IMR-90 (cell line): ENCODE data around the gene ADGRB3. TPM values are rescaled to one million over a fixed set of nuclear protein-coding genes. Genes with fewer than 3 reads are reported as not detected.

Experiments used
- ATAC-seq: fragments of 200-7000 bp; cut with Tn5 transposase; 2 replicates; pipeline ENCODE4 v1.9.1; 2020; ENCODE audit warnings: low read depth, mild to moderate bottlenecking, moderate library complexity
- BruUV-seq: library from RNA; stranded (reverse); fragments of 400-500 nt; replicated peaks from 2 replicates; lab custom pipeline; 2021; lab: Mats Ljungman, UMichigan
- CTCF ChIA-PET: fragments of 300-600 bp; formaldehyde crosslinking; extraction: SDS; loops from one replicate; lab custom pipeline; 2021; ENCODE audit warnings: antibody characterized with exemption; lab: Yijun Ruan, JAX
- POLR2A ChIA-PET: fragments of 300-600 bp; sonication (Branson Sonifier 250); formaldehyde crosslinking; loops from one replicate; lab custom pipeline; 2022; ENCODE audit warnings: antibody characterized with exemption; ENCODE audit not compliant: unreplicated experiment; lab: Charles Lee
- DNase-seq: peaks from one replicate; pipeline ENCODE4 v3.0.0; 2013
- H2AFZ ChIP-seq: replicated peaks from 2 replicates; pipeline ENCODE3; 2013; ENCODE audit warnings: low read length, mild to moderate bottlenecking; ENCODE audit not compliant: poor library complexity
- H2AK5ac ChIP-seq: 2 replicates; pipeline ENCODE4 v1.6.1; 2013; ENCODE audit warnings: low read depth, low read length, inconsistent platforms
- H2AK9ac ChIP-seq: replicated peaks from 2 replicates; pipeline ENCODE3; 2013; ENCODE audit warnings: mild to moderate bottlenecking, low read depth, low read length, moderate library complexity; ENCODE audit not compliant: poor library complexity
- H2BK120ac ChIP-seq: 2 replicates; pipeline ENCODE4 v1.6.1; 2013; ENCODE audit warnings: low read depth, low read length, inconsistent platforms
- H2BK15ac ChIP-seq: 3 replicates; pipeline ENCODE4 v1.6.1; 2013; ENCODE audit warnings: low read depth, low read length, inconsistent platforms
- H2BK20ac ChIP-seq: 2 replicates; pipeline ENCODE4 v1.6.1; 2013; ENCODE audit warnings: low read depth, mild to moderate bottlenecking, inconsistent platforms, low read length, moderate library complexity
- H2BK5ac ChIP-seq: 2 replicates; pipeline ENCODE4 v1.6.1; 2013; ENCODE audit warnings: mild to moderate bottlenecking, low read depth, low read length, inconsistent platforms; ENCODE audit not compliant: poor library complexity, severe bottlenecking
- H3K14ac ChIP-seq: replicated peaks from 2 replicates; pipeline ENCODE4 v1.6.1; 2013; ENCODE audit warnings: low read depth, low read length, inconsistent platforms
- H3K18ac ChIP-seq: 2 replicates; pipeline ENCODE4 v1.6.1; 2013; ENCODE audit warnings: low read depth, low read length, control low read depth
- H3K23ac ChIP-seq: 2 replicates; pipeline ENCODE4 v1.6.1; 2013; ENCODE audit warnings: low read depth, low read length, inconsistent platforms
- H3K27ac ChIP-seq: 2 replicates; pipeline ENCODE4 v1.5.1; 2013; ENCODE audit warnings: mild to moderate bottlenecking, control low read depth, low read length; ENCODE audit not compliant: insufficient read depth
- H3K27me3 ChIP-seq: 2 replicates; pipeline ENCODE4 v1.6.1; 2013; ENCODE audit warnings: low read length; ENCODE audit not compliant: control insufficient read depth, insufficient read depth
- H3K36me3 ChIP-seq: 2 replicates; pipeline ENCODE4 v1.6.1; 2013; ENCODE audit warnings: low read length, mixed read lengths; ENCODE audit not compliant: control insufficient read depth, insufficient read depth
- H3K4ac ChIP-seq: 2 replicates; pipeline ENCODE4 v1.6.1; 2013; ENCODE audit warnings: low read depth, low read length, inconsistent platforms
- H3K4me1 ChIP-seq: 2 replicates; pipeline ENCODE4 v1.6.1; 2013; ENCODE audit warnings: low read length, mixed read lengths; ENCODE audit not compliant: control insufficient read depth, insufficient read depth
- H3K4me2 ChIP-seq: 2 replicates; pipeline ENCODE4 v1.6.1; 2013; ENCODE audit warnings: low read depth, mild to moderate bottlenecking, control low read depth, low read length, moderate library complexity
- H3K4me3 ChIP-seq: 2 replicates; pipeline ENCODE4 v1.5.1; 2013; ENCODE audit warnings: low read depth, mild to moderate bottlenecking, control low read depth, low read length, moderate library complexity; ENCODE audit not compliant: insufficient read depth
- H3K56ac ChIP-seq: 2 replicates; pipeline ENCODE4 v1.6.1; 2013; ENCODE audit warnings: low read length, inconsistent platforms; ENCODE audit not compliant: insufficient read depth; ENCODE audit errors: extremely low read depth
- H3K79me1 ChIP-seq, 2 experiments: 2 replicates each; pipeline ENCODE4 v1.6.1; 2013; ENCODE audit warnings: low read length in 2 of 2, inconsistent platforms in 1 of 2, low read depth in 1 of 2
- H3K9ac ChIP-seq: 2 replicates; pipeline ENCODE4 v1.6.1; 2013; ENCODE audit warnings: low read depth, low read length, control low read depth
- H3K9me1 ChIP-seq: 2 replicates; pipeline ENCODE4 v1.6.1; 2013; ENCODE audit warnings: low read length, inconsistent platforms; ENCODE audit not compliant: insufficient read depth
- H3K9me3 ChIP-seq: 2 replicates; pipeline ENCODE4 v1.6.1; 2013; ENCODE audit warnings: low read length; ENCODE audit not compliant: control insufficient read depth, insufficient read depth
- H4K20me1 ChIP-seq: 2 replicates; pipeline ENCODE4 v1.6.1; 2013; ENCODE audit warnings: low read length, inconsistent platforms; ENCODE audit not compliant: insufficient read depth
- H4K5ac ChIP-seq: 2 replicates; pipeline ENCODE4 v1.6.1; 2013; ENCODE audit warnings: mild to moderate bottlenecking, low read depth, low read length, control low read depth
- H4K8ac ChIP-seq, 2 experiments: 2 replicates each; pipeline ENCODE4 v1.6.1; 2013; ENCODE audit warnings: low read depth in 2 of 2, low read length in 2 of 2, control low read depth in 1 of 2, inconsistent platforms in 1 of 2
- H4K91ac ChIP-seq: 2 replicates; pipeline ENCODE4 v1.6.1; 2013; ENCODE audit warnings: low read depth, low read length, inconsistent platforms; ENCODE audit not compliant: insufficient read depth
- BHLHE40 ChIP-seq: fragments of 150-350 bp; IDR thresholded peaks from 2 replicates; pipeline ENCODE4 v1.6.1; 2016; ENCODE audit warnings: mild to moderate bottlenecking, low read depth, low read length
- CEBPB ChIP-seq: IDR thresholded peaks from 2 replicates; pipeline ENCODE4 v1.6.1; 2012; ENCODE audit warnings: low read depth, low read length, improper control_type of control experiment
- CHD1 ChIP-seq: IDR thresholded peaks from 2 replicates; pipeline ENCODE4 v1.6.1; 2012; ENCODE audit warnings: low read depth, low read length, improper control_type of control experiment
- ELK1 ChIP-seq: fragments of 150-350 bp; IDR thresholded peaks from 2 replicates; pipeline ENCODE4 v1.6.1; 2016; ENCODE audit warnings: low read depth, mild to moderate bottlenecking, low read length, moderate library complexity, borderline replicate concordance
- FOS ChIP-seq: fragments of 150-350 bp; IDR thresholded peaks from 2 replicates; pipeline ENCODE4 v1.6.1; 2016; ENCODE audit warnings: low read depth, low read length
- MAFK ChIP-seq: IDR thresholded peaks from 2 replicates; pipeline ENCODE4 v1.6.1; 2012; ENCODE audit warnings: low read depth, low read length, improper control_type of control experiment
- MAZ ChIP-seq: IDR thresholded peaks from 2 replicates; pipeline ENCODE4 v1.6.1; 2012; ENCODE audit warnings: low read depth, mild to moderate bottlenecking, low read length, improper control_type of control experiment, moderate library complexity, borderline replicate concordance
- MXI1 ChIP-seq: IDR thresholded peaks from 2 replicates; pipeline ENCODE4 v1.6.1; 2012; ENCODE audit warnings: low read depth, mild to moderate bottlenecking, low read length, moderate library complexity, borderline replicate concordance
- NFE2L2 ChIP-seq: fragments of 150-350 bp; IDR thresholded peaks from 2 replicates; pipeline ENCODE4 v1.6.1; 2016; ENCODE audit warnings: low read depth, mild to moderate bottlenecking, low read length
- POLR2A ChIP-seq: IDR thresholded peaks from 2 replicates; pipeline ENCODE4 v1.6.1; 2012; ENCODE audit warnings: mild to moderate bottlenecking, low read depth, low read length
- RCOR1 ChIP-seq: IDR thresholded peaks from 2 replicates; pipeline ENCODE4 v1.6.1; 2012; ENCODE audit warnings: mild to moderate bottlenecking, low read length, improper control_type of control experiment; ENCODE audit not compliant: insufficient replicate concordance
- RFX5 ChIP-seq: IDR thresholded peaks from 2 replicates; pipeline ENCODE4 v1.8.0; 2012; ENCODE audit warnings: low read depth, mild to moderate bottlenecking, low read length, moderate library complexity
- SMC3 ChIP-seq: fragments of 150-350 bp; IDR thresholded peaks from 2 replicates; pipeline ENCODE4 v1.6.1; 2016; ENCODE audit warnings: low read depth, mild to moderate bottlenecking, antibody characterized with exemption, low read length, moderate library complexity
- USF2 ChIP-seq: fragments of 150-350 bp; IDR thresholded peaks from 2 replicates; pipeline ENCODE4 v1.6.1; 2017; ENCODE audit warnings: mild to moderate bottlenecking, antibody characterized with exemption, low read length, low read depth
- WGBS, 2 experiments: methylation state at CpG; one replicate each; pipeline versions ENCODE4 v1.1.5 to v1.1.7; 2013; ENCODE audit warnings: missing lambda C conversion rate in 2 of 2; ENCODE audit not compliant: insufficient read length in 1 of 2; ENCODE audit errors: extremely low coverage in 2 of 2; 5-methylcytosine and 5-hydroxymethylcytosine counted together
- dilution Hi-C: fragments of 300-500 bp; cut with HindIII; formaldehyde crosslinking; loops from one replicate; pipeline ENCODE4 v1.14.3; 2018; ENCODE audit warnings: low sequenced_read_pairs; ENCODE audit not compliant: unreplicated experiment
- in situ Hi-C: fragments of 300-500 bp; cut with MboI; formaldehyde crosslinking; loops from 3 replicates; pipeline ENCODE4 v1.14.3; 2019; ENCODE audit warnings: low sequenced_read_pairs, inconsistent platforms, mixed read lengths
- intact Hi-C: fragments of 100-400 bp; cut with micrococcal nuclease; formaldehyde crosslinking; loops from 2 replicates; pipeline ENCODE4 v1.10.0; 2022
- polyA plus RNA-seq, 3 experiments: library from polyadenylated mRNA; depleted of rRNA; stranded (reverse); fragments of >200 nt; gene quantifications; 2 replicates each; pipeline ENCODE4 v1.2.3, GENCODE V29; 2012; ENCODE audit warnings: low replicate concordance in 1 of 3
- total RNA-seq: library from RNA; depleted of rRNA; stranded (reverse); fragments of >200 nt; gene quantifications from 2 replicates; pipeline ENCODE4 v1.2.3, GENCODE V29; 2012

Gene ADGRB3
- total and polyA plus RNA-seq, 2 of the 4 experiments (the other 2 are of a cell fraction): not detected

DNA sequence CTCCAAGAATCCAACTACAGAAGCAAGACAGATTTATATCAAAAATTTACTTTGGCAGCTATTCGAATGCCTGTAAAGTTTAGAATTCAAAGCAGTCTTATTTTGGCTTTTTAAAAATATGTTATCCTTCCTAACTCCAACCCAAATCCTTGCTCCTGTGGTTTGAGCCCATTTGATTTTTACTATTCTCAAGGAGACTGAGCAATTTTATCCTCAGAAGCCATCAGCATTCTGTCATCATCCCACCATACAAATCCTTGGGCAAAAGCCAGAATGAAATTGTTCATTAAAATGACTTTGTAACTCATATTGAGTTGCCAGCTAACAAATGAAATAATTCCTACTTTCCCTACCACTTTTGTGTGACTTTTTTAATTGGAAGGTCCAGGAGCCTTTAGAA, 392.8 kb downstream of the ADGRB3 start:
- Histone ChIP-seq H3K18ac (no peak overlapping the region), H3K9me1 (no peaks in the 10 kb centered on the region), H3K9me3 (no peaks in the 10 kb centered on the region), H2BK120ac (no peak overlapping the region), H3K27me3 (no peaks in the 10 kb centered on the region), H2BK20ac (no peak overlapping the region), H4K91ac (no peak overlapping the region), H2BK5ac (no peak overlapping the region), H3K14ac (no peak overlapping the region), H2AK9ac (no peak overlapping the region), H3K56ac (no peak overlapping the region), H3K36me3 (no peaks in the 10 kb centered on the region), H3K79me1 (no peaks in the 10 kb centered on the region), H4K8ac (no peak overlapping the region), H3K4ac (no peak overlapping the region), H3K4me1 (no peaks in the 10 kb centered on the region), H3K23ac (no peak overlapping the region), H3K4me2 (no peak overlapping the region), H4K5ac (no peak overlapping the region), H2BK15ac (no peak overlapping the region), H3K4me3 (no peak overlapping the region), H3K27ac (no peak overlapping the region), H2AFZ (no peak overlapping the region), H4K20me1 (no peaks in the 10 kb centered on the region), H2AK5ac (no peak overlapping the region), H3K9ac (no peak overlapping the region)
- intact Hi-C loops (no loop called here), dilution Hi-C loops (no loop called here), in situ Hi-C loops (no loop called here)
- no TSS peak for BruUV-seq
- CTCF ChIA-PET: no interaction called here
- POLR2A ChIA-PET: no interaction called here
- no CpG with 5 or more reads among the region's 1 CpG for WGBS, 2 experiments
- no peak for ATAC-seq
- DNase-seq: no peak
- TF ChIP-seq MAZ: no peak
- TF ChIP-seq RCOR1: no peak
- no peak for TF ChIP-seq ELK1
- no peak for TF ChIP-seq SMC3
- TF ChIP-seq RFX5: no peak
- TF ChIP-seq MAFK: no peak
- no peak for TF ChIP-seq USF2
- TF ChIP-seq NFE2L2: no peak
- TF ChIP-seq CHD1: no peak
- no peak for TF ChIP-seq MXI1
- no peak for TF ChIP-seq BHLHE40
- TF ChIP-seq POLR2A: no peak
- no peak for TF ChIP-seq CEBPB
- no peak for TF ChIP-seq FOS
